Inflammatory macrophage treated with lipopolysaccharide for 1 hour (primary cell): ENCODE results near the gene ARNT2.

Experiments used
- DNase-seq, 2 donors: peaks; one replicate each; pipeline ENCODE4 v3.0.0-alpha.2; 2020 to 2022

Gene ARNT2

DNA sequence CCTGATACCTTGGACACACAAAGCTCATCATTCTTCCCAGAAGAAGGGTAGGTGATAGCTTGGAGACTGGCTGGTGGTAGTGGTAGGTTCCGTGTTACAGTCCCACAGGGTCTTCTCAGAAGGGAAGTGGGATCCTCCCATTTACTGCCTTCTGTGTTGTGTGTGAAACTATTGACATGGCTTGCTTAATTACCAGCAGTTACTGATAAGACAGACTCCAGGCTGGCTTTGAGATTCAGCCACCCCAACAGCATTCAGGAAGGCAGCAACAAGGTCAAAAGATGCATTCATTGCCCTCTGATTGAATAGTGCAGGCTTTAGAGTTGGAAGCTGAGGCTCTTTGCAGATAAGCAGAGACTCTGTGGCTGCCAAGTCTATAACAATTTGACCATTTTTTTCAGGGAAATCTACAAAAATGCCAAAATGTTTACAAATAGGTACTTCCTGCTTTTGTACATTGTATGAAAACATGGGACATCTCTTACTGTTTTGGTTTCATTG lies 7.7 kb downstream of the ARNT2 start:
- no peak for DNase-seq

- DNase-seq: no peak
These were observed 10.6 kb downstream of the ARNT2 start for GRCh38 chr15:80414546-80415357.

DNA sequence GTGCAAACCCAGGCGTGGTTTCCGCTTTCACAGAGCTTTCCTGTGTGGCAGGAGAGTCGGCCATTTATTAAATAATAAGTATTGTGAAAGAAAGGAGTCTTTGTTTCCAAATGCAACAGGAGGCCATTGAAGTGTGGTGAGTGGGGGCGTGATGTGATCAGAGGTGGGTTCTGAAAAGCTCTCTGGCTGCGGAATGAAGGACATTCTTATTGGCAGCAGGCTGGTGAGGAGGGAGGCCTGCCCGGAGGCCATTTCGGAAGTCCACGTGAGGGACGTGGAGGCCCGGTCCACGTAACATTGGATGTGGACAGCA lies 11.1 kb downstream of the ARNT2 start:
- DNase-seq: no peak

- DNase-seq: no peak
These were observed 12.5 kb downstream of the ARNT2 start for GRCh38 chr15:80416702-80417101.

GRCh38 chr15:80418892-80419537 lies 14.8 kb downstream of the ARNT2 start:
- DNase-seq: peak; percentile 27 to 67

DNA sequence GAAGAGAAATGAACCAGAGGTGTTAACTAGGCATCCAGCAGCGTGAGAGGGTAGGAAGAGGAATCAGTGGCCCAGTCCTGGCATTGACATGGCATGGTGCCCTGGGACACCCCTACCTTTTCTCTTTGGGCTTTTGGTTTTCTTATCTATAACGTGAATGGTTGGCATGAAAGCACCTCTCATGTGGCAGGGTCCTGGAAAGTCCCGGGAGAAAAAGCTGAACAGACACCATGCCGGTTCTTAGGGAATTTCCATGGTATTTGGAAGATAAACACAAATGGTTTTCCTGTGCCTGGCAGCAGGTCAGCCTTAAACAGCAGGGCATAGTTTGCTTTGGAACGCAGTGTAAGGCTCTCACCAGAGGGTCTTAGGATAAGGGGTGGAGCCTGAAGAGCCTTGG lies 15.4 kb downstream of the ARNT2 start:
- DNase-seq: no peak

- no peak for DNase-seq
These were observed 16.5 kb downstream of the ARNT2 start for GRCh38 chr15:80420658-80421057.

DNA sequence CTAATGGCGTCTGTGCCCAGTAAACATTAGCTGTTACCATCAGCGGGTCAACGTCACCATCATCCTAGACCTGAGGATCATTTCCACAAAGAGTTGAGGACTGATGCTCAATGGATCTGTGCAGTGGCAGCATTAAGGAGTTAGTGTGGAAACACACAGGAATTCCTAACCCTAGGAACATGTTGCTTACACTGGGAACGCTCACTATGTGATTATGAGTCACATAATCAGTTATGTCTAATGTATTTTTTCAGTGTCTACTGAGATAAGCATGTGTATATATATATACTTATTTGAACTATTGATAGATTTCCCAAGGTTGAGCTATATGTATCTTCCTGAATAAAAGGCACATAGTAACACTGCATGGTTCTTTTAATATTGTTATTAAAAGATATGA lies 19.0 kb downstream of the ARNT2 start:
- DNase-seq: no peak

GRCh38 chr15:80424381-80424780 lies 20.2 kb downstream of the ARNT2 start:
- no peak for DNase-seq

DNA sequence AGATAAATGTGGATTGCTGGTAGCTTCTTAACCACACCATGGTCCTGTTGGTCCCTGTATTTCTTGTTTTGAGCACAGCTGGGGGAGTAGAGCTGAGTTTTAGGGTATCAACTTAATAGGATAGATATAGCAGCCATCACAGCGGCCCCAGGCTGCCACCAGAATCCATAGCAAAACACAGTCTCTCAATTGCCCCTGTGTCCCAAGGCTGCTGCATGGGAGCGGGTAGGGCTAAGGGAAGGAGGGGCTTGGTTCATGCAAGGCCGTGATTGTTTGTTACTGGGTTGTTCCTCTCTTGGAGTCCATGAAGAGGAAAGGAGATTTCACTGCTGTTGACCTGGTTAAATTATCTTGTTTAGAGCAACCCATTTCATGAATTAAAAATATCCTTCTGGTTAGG lies 22.1 kb downstream of the ARNT2 start:
- DNase-seq: no peak

- no peak for DNase-seq
These were observed 25.8 kb downstream of the ARNT2 start for GRCh38 chr15:80429964-80430363.

GRCh38 chr15:80431635-80432344 lies 27.6 kb downstream of the ARNT2 start:
- no peak for DNase-seq

- no peak for DNase-seq
These were observed 28.1 kb downstream of the ARNT2 start for GRCh38 chr15:80432345-80432702.

DNA sequence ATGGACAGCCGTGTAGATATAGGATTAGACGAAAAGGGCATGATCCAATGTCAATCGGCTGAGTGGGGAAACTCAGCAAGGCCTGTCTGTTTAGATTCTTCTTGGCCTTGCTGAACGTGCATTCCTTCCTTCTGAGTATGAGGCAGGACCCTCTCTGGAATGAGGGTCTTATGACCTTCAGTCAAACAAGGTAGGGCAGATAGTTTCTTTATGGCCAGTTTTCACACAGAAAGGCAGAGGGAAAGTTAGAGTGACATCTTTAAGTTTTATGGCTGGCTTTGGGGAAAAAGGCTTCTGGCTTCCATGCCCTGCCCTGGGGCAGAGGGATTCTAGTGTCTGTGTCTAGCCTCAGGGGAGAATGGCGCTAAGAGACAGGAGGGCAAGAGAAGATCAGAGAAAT lies 29.7 kb downstream of the ARNT2 start:
- no peak for DNase-seq

- peak in 1 of 2 donors; percentile 29 for DNase-seq
These were observed 30.9 kb downstream of the ARNT2 start for GRCh38 chr15:80434926-80435720.

DNA sequence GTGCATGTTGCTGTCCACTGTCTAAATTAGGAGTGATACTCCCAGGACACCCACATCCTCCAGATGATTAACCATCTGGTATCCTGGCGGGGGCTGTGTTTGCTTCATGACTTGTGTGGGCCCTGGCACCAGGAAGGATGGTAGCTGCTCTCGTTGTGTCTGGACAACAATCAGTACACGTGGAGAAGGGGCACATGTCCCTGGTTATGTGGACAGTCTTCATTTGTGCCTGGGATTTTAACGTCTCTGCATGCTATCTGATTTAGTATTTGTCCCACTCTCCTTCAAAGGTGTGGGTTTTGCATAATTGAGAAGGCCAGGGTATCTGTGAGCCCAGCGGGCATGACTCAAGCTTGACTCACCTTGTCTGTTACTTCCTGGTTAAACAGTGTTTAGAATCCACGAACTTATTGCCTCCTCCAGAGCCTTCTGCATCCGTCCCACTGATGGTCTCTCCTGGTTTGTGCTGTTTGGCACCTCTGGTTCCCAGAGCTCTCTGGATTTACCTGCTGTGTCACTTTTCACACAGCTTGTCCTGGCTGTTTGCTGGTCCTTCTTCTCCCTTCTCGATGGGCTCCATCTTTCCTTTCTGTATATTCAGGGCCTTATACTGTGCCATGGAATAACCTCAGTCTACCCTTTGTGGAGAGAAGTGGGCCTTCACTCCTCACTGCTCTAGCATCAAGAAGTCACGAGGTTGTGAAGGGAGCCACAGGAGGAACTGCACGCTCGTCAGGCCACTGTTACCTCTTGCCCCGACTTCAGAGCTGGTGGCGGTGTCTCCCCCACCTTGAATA lies 32.5 kb downstream of the ARNT2 start:
- no peak for DNase-seq

DNA sequence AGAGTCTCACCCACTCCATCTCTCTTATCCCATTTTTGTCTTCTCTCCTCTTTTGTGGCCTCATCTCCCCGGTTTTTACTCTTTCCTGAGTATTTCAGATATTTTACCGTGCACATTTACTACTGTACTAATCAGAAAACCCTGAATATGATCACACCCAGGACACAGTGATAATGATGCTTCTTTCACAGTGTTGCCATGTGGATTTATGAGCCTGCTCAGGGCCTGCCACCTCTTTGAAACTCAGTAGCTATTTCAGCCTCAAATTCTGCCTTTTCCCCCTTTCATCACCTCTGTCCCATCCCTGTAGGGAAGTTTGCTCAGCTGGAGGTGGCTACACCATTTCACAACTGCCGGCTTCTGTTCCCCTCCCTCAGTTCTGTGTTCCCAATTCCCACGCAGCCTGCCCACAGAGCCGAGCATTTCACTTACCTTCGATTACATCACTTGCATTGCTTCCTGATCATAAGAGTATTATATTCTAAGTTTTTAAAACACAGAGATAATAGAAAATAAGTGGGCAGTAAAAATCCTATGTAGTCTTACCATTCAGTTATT lies 33.2 kb downstream of the ARNT2 start:
- peak; percentile 59 to 75 for DNase-seq

DNA sequence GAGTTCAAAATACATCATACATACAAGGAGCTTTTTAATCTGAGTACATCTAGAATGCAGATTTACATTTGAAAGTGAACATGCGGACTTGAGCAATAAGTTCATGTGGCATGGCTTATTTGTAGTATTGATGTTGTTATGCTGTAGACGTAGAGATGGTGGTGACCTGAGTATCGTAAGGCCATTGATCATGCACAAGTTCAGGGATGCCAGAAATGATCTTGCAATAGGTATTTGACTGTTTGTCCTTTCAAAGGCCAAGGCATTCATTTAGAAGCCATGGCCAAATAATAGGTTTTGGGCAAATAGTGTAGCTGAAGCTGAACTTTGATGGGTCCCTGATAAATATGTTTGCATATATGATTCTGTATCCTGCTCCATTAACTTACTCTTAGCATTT lies 35.0 kb downstream of the ARNT2 start:
- no peak for DNase-seq

- DNase-seq: no peak
These were observed 35.8 kb downstream of the ARNT2 start for GRCh38 chr15:80440024-80440423.

DNA sequence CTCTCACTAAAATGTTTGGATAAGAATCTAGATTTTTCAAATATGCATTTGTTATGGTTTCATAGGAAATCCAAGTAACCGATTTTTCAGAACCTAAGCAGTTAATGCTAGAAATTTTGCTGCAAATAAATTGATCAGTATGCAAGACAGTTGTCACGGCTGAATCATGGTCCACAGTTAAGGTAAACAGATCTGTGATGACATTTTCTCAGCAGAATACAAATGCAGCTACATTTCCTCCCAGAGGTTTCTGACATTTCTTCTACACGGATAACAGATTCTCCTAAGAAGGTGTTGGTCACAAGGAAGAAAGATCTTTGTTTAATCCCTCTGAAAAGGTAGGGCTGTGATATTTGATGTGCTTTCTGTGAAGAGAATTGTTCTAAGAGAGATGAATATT lies 36.9 kb downstream of the ARNT2 start:
- no peak for DNase-seq

DNA sequence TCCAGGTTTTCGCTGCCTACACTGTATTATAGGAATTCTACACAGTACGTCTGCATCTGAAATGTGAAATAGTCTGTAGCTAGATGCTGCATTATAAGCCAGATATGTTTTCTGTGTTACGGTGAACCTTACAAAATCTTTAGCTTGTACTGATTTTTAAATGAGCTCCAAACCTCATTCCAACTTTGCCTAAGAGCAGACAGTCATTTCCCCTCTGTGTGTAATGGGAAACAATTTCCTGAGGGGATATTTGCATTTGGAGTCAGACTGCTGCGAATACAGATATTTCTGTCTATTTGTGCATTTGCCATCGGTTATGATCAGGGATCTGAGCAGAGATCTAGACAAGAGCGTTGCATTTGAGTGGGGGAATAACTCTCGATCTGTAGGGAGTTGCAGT lies 37.5 kb downstream of the ARNT2 start:
- DNase-seq: no peak
